NCI-H2107 treated with DMSO at 0.1 percent for 48 hours (cell line): ENCODE data around the gene CACNA2D2.

Source experiments
- DNase-seq: peaks from one replicate; lab custom pipeline; 2025; ENCODE audit not compliant: unreplicated experiment; lab: John Stamatoyannopoulos, UW

Gene CACNA2D2

DNA sequence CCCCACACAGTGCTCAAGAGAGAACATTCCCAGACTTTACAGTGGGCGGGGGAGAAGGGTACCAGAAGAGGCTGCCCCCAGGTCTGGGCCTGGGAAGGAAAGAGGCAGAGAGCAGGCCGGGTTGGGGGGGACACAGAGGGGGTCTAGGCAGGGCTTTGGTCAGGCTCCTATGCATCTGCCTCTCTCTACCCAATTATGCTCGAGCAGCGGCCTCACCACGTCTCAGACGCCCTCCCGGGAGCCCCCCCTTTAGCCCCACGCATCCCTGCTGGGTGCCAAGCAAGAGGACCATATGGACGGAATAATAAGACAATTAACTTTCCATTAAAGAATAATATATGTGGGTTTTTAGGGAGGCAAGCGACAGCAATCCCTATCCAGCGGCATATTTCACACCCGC is 32.8 kb downstream of the CACNA2D2 start:
- no peak for DNase-seq

- no peak for DNase-seq
These were observed 35.5 kb downstream of the CACNA2D2 start for GRCh38 chr3:50467919-50468318.

DNA sequence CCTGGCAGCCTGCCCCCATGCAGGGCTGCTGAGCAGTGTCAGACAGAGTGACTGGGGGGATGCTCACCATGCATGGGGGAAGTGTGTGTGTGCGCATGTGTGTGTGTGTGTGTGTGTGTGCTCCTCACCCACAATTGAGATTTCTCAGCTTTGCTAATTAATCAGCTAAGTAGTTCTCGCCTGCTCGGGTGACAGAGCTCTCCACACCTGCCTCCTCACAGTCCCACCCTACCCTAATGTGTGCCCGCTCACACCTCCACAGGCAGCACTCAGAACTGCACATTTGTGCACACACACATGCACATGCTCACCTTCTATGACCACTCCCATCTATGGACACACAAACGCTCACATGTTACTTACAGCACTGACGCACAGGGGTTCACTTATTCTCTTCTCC is 37.3 kb downstream of the CACNA2D2 start:
- peak; percentile 8 for DNase-seq

DNA sequence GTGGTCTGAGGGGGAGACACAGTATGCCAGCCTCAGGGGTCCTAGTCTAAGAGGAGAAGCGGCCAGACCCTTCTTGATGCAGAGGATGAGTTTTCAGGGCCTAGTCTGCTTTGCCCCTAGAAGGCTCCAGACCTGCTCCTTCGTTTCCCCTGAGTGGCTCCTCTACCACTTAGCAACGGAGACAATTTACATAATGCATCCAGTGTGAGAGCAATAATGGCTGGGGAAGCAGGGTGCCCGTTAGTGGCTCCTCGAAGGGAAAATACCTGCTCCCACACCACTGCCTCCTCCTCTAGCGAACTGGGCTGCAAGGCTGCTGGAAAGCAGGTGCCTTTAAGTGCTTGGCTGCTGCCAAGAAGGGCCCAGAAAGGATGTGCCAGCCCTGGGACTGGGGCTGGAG is 38.9 kb downstream of the CACNA2D2 start:
- DNase-seq = peak; percentile 52

- no peak for DNase-seq
These were observed 43.6 kb downstream of the CACNA2D2 start for GRCh38 chr3:50459785-50460184.

- DNase-seq = no peak
These were observed 45.4 kb downstream of the CACNA2D2 start for GRCh38 chr3:50457988-50458387.

- DNase-seq = no peak
These were observed 48.0 kb downstream of the CACNA2D2 start for GRCh38 chr3:50455161-50456018.

GRCh38 chr3:50454481-50455070 is 48.9 kb downstream of the CACNA2D2 start:
- DNase-seq = no peak

DNA sequence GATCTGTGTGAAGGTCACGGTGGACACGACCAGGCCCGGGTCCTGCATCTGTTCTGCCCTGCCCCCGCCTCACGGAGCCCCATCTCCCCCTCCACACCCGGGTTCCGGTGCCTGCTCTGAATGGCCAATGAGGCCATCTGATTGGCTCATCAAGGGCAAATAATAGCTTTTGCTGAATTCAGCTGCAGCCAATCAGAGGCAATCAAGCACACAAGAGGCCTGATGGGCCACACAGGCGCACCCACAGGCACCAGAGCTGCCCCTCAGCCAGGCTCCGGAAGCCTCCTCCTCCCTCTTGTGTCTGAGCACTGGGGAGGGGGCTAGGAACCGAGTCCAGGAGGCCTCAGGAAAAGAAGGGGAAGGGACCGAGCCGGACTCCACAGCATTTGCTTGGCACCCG is 49.5 kb downstream of the CACNA2D2 start:
- no peak for DNase-seq

- DNase-seq = no peak
These were observed 53.1 kb downstream of the CACNA2D2 start for GRCh38 chr3:50450209-50450921.

DNA sequence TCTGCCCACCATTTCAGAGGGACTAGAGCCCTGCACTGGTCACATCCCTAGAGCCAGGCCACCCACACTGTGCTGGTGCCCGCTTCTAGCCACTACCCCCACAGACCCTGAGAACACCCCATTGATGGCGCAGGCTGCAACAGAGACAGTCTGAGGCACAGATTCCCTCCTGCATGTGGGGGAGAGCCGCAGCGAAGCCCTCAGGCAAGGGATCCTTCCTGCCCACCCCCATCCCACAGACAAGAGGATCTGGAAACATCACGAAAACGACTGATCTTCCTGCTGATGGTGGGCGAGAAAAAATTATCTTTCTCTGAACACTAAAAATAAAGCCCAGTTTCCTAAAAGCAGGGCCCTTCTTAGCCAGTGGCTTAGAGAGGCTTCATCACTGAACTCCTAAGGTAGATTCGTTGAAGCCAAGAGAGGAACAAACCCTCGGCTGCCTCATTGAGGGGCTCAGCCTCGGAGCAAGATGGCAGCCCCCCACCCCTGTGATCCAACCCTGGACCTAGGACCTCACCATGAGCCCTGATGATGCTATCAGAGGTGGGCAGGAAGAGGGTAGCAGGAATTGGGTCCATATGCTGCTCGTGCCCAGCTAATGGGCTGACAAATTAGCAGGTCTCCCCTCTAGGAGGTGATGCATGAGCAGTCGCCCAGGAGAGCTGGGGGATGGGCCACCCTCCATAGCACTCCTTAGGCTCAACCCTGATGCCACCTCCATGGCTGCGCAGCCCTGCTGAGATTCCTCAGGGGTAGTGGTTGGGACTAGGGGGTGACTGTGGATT is 54.5 kb downstream of the CACNA2D2 start:
- no peak for DNase-seq

DNA sequence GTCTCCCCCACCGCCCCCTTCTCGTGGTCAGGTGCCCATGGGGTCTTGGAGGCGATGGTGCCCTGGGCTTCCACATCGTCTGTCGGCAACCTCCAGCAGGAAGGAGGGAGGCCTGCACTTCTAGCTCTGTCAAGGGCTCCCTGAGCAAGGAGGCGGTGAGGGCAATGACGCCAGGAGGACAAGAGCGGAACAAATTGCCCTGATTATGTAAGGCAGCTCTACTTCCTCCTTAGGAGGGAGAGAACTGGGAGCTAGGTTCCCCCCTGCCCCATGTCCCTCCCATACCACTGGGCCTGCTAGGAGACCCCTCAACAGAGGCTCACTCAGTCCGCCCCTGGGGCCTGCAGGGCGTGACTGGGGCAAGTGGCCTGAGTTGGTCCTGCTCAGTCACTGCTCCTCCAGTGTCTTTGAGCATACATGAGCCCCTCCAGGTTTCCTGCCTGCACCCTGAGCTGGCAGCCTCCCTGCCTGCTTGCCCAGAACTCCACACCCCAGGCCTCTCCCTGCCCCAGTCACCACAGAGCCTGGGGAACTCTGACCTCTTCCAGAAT is 56.1 kb downstream of the CACNA2D2 start:
- no peak for DNase-seq

- no peak for DNase-seq
These were observed 57.5 kb downstream of the CACNA2D2 start for GRCh38 chr3:50445919-50446318.

- DNase-seq = no peak
These were observed 58.7 kb downstream of the CACNA2D2 start for GRCh38 chr3:50444782-50445181.

GRCh38 chr3:50444213-50444612 is 59.2 kb downstream of the CACNA2D2 start:
- no peak for DNase-seq

DNA sequence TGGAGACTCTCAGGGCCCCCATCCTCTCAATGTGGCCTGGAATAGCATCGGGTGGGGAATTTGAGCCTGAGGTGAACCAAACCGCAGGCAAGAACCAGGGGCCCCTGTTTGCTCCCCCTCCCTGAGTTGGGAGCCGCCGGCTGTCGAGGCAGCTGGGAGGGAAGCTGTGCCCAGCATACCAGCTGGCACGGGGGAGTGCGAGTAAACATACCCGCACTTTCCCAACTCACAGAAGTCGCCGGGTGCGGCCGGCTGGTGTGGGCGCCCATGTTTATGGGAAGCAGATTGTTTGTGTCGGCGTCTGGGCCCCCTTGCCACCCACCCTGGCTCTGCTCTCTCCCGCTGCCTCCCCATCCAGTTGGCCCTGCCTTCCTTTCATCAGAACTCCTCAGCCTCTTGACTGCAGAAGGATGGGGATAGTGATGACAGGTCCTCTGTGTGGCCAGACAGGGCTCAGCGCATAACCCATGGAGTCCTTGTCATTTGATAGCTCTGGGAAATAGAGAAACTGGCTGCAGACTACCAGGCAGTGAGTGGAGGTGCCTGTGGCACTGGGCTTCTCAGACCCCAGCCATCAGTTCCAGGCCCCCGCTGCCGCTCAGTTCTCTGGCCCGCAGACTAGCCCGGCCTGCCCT is 60.4 kb downstream of the CACNA2D2 start:
- no peak for DNase-seq

DNA sequence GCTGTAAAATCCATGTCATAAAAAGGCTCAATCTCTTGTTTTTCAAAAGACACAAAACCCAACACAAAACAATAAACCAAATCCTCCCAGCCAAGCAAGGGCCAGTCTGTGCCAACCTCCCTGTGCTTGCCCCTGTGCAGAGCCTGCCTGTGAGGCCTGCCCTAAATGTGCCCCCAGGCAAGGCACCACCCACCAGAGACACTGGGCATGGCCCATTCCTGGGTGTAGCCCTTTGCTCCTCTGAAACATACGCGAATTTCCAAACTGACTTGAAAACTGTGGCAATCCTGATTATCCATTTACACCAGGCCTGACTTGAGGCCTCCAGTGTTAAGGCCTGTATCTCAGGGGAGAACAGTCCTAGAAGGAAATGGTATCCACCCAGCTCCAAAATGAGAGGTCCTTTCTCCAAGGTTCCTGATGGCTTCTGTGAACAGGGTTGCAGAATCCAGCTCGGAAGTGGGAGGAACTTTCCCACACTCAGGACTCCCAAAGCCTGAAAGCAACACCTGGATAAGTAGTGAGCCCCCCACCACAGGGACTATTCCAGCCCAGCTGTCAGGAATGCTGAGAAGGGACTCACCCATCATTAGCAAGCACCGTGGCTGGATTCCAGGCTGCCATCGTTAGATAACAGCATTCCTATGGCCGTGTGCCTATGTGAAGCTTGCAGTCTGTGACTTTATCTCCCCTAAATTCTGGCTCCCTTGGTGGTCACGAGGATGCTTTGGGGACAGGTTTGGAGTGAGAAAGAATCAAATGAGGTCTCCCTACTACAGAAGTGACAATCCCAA is 61.8 kb downstream of the CACNA2D2 start:
- no peak for DNase-seq

GRCh38 chr3:50436114-50436674 is 67.2 kb downstream of the CACNA2D2 start:
- no peak for DNase-seq

DNA sequence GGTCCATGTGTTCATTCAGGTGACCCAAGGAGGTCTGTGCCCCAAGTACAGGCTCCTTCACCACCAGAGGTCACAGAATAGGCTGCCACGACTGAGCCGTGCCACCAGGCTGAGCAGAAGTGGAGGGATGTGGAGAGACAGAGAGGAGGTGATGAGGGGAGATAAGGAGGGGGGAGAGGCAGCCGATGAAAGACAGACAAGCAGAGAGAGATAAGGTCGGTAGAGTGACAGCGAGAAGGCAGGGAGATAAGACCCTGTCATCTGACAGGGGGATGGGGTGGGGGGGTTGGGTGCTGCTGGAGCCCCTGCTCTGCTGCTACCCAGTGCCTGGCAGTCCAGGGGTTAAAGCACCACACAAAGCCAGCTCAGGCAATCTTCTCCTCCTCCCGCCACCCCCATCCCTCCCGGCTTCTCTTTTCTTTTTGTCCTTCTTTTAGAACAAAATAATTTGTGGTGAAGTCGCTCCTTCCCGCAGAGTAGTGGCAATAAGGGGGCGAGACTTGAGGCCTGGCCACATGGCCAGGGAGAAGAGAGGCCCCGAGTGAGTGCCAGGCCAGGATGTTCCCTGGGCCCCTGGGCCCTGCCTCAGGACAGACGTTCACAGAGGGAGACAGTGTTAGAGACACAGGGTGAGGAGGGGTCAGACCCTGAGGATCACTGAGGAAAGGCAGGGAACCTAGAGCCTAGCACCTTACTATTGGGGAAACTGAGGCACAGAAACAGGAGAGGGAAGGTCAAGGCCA is 67.9 kb downstream of the CACNA2D2 start:
- DNase-seq = no peak
